ENCODE measurements around the gene PITPNM1.

- TF ChIP-seq ZNF274 (IDR thresholded peaks at IDR 0.05; ENCODE audit: low read depth, low read length) (no peak), YY1 (IDR thresholded peaks at IDR 0.05; ENCODE audit: insufficient read depth, insufficient read length) (no peak)
Measured at GRCh38 chr11:67468456-67468758, 36.8 kb downstream of the PITPNM1 start.

Measured in NT2/D1 (cell line).